ENCODE measurements around the gene PRAMEF11.

Gene PRAMEF11

DNA sequence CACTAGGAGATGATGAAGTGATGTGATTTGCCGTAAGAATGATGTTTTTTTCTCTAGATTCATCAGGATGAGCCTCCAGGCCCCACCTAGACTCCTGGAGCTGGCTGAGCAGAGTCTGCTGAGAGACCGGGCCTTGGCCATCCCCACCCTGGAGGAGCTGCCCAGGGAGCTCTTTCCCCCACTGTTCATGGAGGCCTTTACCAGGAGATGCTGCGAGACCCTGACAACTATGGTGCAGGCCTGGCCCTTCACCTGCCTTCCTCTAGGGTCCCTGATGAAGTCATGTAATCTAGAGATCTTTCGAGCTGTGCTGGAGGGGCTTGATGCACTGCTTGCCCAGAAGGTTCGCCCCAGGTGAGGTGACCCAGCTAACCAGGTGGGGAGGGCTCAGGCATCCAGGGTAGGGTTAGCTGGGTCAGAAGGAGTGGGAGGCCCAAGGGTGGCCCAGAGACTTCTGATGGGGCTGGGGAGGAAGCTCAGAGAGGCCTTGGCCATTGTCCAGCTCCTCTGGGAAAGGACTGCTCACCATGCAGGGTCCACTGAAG, 56.3 kb downstream of the PRAMEF11 start:
- DNase-seq = no peak

Data from nucleus accumbens (tissue), 56 donors.